ENCODE data around the gene BACH2. TPM values are rescaled to one million over a fixed set of nuclear protein-coding genes. Genes with fewer than 3 reads are reported as not detected.

BACH2 gene
- total RNA-seq, 4 donors from 2014 or later = 4.2 to 9.8 (median 5.8) TPM

- H3K27ac ChIP-seq (replicated peaks in 1 of 4) = no peak overlapping the region
- peaks cover 0 to 7% (median 3%) of the 10 kb centered on the region in 4 donors for H3K4me1 ChIP-seq
- intact Hi-C loops (cut with DNase I) = no loop called here
- H3K27me3 ChIP-seq = no peaks in the 10 kb centered on the region
- peaks cover 10 to 16% (median 11%) of the 10 kb centered on the region in 4 donors for H3K36me3 ChIP-seq
- no peak overlapping the region for H3K4me3 ChIP-seq
- H3K9me3 ChIP-seq = no peaks in the 10 kb centered on the region
- TF ChIP-seq CTCF (IDR thresholded peaks at IDR 0.05) = no peak
- TF ChIP-seq POLR2AphosphoS5 (IDR thresholded peaks at IDR 0.05) = no peak
- no peak for TF ChIP-seq POLR2A (IDR thresholded peaks at IDR 0.05; ENCODE audit: low read depth)
- TF ChIP-seq EP300 (IDR thresholded peaks at IDR 0.05) = no peak
- 58% methylated on average over 6 of the region's 6 CpGs for WGBS
- DNase-seq (ENCODE audit: extremely low spot score) = peak; percentile 60
Observed at GRCh38 chr6:89927791-89928550, 368.7 kb downstream of the BACH2 start.

- Histone ChIP-seq H3K27ac (replicated peaks in 1 of 4) (no peak overlapping the region), H3K36me3 (peaks cover 3 to 9% (median 5%) of the 10 kb centered on the region in 4 donors), H3K27me3 (peaks cover 0 to 4% (median 0%) of the 10 kb centered on the region in 4 donors), H3K4me3 (no peak overlapping the region), H3K4me1 (peaks cover 0 to 7% (median 3%) of the 10 kb centered on the region in 4 donors), H3K9me3 (no peaks in the 10 kb centered on the region)
- TF ChIP-seq POLR2A (IDR thresholded peaks at IDR 0.05; ENCODE audit: low read depth) = no peak
- intact Hi-C loops (cut with DNase I) = no loop called here
- 99% methylated on average over 5 of the region's 5 CpGs for WGBS
- DNase-seq (ENCODE audit: extremely low spot score) = no peak
Observed at GRCh38 chr6:89927264-89927663, 369.4 kb downstream of the BACH2 start.

- Histone ChIP-seq H3K27me3 (peaks cover 0 to 15% (median 0%) of the 10 kb centered on the region in 4 donors), H3K36me3 (no peaks in the 10 kb centered on the region), H3K9me3 (no peaks in the 10 kb centered on the region), H3K4me1 (peaks cover 0 to 7% (median 3%) of the 10 kb centered on the region in 4 donors), H3K4me3 (no peak overlapping the region), H3K27ac (replicated peaks in 1 of 4) (no peak overlapping the region)
- 85% methylated on average over 2 of the region's 2 CpGs for WGBS
- DNase-seq (ENCODE audit: extremely low spot score) = peak; percentile 42
- intact Hi-C loops (cut with DNase I) = no loop called here
- TF ChIP-seq POLR2A (IDR thresholded peaks at IDR 0.05; ENCODE audit: low read depth) (no peak), CTCF (IDR thresholded peaks at IDR 0.05) (no peak), POLR2AphosphoS5 (IDR thresholded peaks at IDR 0.05) (no peak), EP300 (IDR thresholded peaks at IDR 0.05) (no peak)
Observed at GRCh38 chr6:89925826-89926225, 370.8 kb downstream of the BACH2 start.

GRCh38 chr6:89924231-89924630 is 372.4 kb downstream of the BACH2 start:
- no peak overlapping the region for H3K4me3 ChIP-seq
- H3K27ac ChIP-seq (replicated peaks in 1 of 4) = no peak overlapping the region
- H3K4me1 ChIP-seq = no peaks in the 10 kb centered on the region
- TF ChIP-seq CTCF (IDR thresholded peaks at IDR 0.05) = no peak
- TF ChIP-seq POLR2AphosphoS5 (IDR thresholded peaks at IDR 0.05) = no peak
- no peak for TF ChIP-seq EP300 (IDR thresholded peaks at IDR 0.05)
- TF ChIP-seq POLR2A (IDR thresholded peaks at IDR 0.05; ENCODE audit: low read depth) = no peak
- H3K36me3 ChIP-seq = no peaks in the 10 kb centered on the region
- intact Hi-C loops (cut with DNase I) = no loop called here
- no peaks in the 10 kb centered on the region for H3K9me3 ChIP-seq
- peak; percentile 91 for DNase-seq (ENCODE audit: extremely low spot score)
- peaks cover 0 to 15% (median 0%) of the 10 kb centered on the region in 4 donors for H3K27me3 ChIP-seq
- 69% methylated on average over 5 of the region's 5 CpGs for WGBS

GRCh38 chr6:89921691-89922090 is 375.0 kb downstream of the BACH2 start:
- Histone ChIP-seq H3K9me3 (peaks cover 0 to 11% (median 7%) of the 10 kb centered on the region in 4 donors), H3K27ac (replicated peaks in 1 of 4) (no peak overlapping the region), H3K36me3 (no peaks in the 10 kb centered on the region), H3K4me3 (no peak overlapping the region), H3K4me1 (no peaks in the 10 kb centered on the region), H3K27me3 (peaks cover 0 to 15% (median 0%) of the 10 kb centered on the region in 4 donors)
- TF ChIP-seq POLR2AphosphoS5 (IDR thresholded peaks at IDR 0.05) = no peak
- TF ChIP-seq POLR2A (IDR thresholded peaks at IDR 0.05; ENCODE audit: low read depth) = no peak
- TF ChIP-seq EP300 (IDR thresholded peaks at IDR 0.05) = no peak
- TF ChIP-seq CTCF (IDR thresholded peaks at IDR 0.05) = no peak
- 92% methylated on average over 7 of the region's 10 CpGs for WGBS
- intact Hi-C loops (cut with DNase I) = no loop called here
- DNase-seq (ENCODE audit: extremely low spot score) = no peak
